Erythroblast (primary cell): ENCODE data around the gene ATG7.

Experiments used
- GATA1 ChIP-seq: IDR thresholded peaks from 2 replicates; pipeline ENCODE4 v1.6.1; 2011; ENCODE audit warnings: low read depth, mild to moderate bottlenecking, control low read depth, low read length, moderate library complexity
- POLR2A ChIP-seq: IDR thresholded peaks from 2 replicates; pipeline ENCODE4 v1.6.1; 2011; ENCODE audit warnings: mild to moderate bottlenecking, low read length

DNA sequence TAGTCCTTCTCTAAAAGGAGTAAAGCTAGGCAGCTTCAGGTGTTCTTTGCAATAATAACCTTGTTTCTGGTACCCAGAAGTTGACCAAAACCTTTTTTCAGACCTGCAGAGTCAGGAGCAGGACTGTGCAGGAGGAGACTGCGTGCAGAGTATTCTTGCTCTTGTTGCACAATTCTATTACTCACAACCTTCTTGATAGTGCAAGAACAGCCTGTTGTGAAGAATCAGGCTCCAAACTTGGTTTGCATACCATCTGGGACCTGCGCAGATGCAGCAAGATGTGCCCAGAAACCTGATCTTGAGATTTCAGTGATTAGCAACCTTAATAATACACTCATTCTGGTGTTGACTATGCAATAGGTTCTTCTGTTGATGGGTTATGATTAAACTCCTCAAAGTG lies 111.9 kb downstream of the ATG7 start:
- TF ChIP-seq POLR2A: no peak
- no peak for TF ChIP-seq GATA1
